Hypothalamus (tissue), 51 donors: Measurements from ENCODE around the gene C20orf96.
A peak's percentile ranks its signal among the peaks of the same experiment; 100 is the strongest.
"Not testable (repeated sequence)": the region's sequence is repeated elsewhere in the genome, so short reads cannot be mapped to it uniquely, and the experiment has no call there.

Experiments used
- DNase-seq, 51 donors: peaks; one replicate each; lab custom pipeline; 2025; lab: John Stamatoyannopoulos, UW

Gene C20orf96

DNA sequence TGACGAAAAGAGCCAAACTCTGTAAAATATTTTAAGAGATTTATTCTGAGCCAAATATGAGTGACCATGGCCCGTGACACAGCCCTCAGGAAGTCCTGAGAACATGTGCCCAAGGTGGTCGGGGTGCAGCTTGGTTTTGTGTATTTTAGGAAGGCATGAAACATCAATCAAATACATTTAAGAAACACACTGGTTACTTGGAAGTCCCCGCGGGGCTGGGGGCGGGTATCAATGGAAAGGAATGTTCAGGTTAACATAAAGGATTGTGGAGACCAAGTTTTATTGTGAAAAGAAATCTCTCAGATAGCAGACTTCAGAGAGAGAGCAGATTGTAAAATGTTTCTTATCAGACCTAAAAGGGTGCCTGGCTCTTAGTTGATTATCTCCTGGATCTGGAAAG is 37.1 kb downstream of the C20orf96 start:
- not testable (repeated sequence) for DNase-seq

- no peak for DNase-seq
These were observed 37.7 kb downstream of the C20orf96 start for GRCh38 chr20:252801-253200.

DNA sequence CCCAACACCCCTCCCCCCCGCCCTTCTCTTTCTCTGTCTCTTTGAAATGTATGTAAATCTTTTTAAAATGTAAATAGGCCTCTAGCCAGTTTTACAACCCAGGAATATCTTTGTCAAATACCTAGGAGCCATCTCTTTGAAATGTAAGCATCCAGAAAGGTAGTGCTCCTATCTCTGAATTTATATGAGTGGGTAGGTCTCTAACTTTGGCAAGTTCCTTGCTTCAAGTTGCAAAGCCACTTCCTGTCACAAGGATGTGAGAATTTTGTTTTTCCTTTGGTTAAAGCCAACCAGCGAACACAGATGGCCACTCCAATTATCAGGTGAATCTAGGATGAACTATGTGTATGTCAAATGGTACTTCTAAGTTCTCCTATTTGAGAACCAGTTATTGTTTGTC is 39.2 kb downstream of the C20orf96 start:
- DNase-seq: no peak

- no peak for DNase-seq
These were observed 47.6 kb downstream of the C20orf96 start for GRCh38 chr20:242905-243304.

- no peak for DNase-seq
These were observed 52.6 kb downstream of the C20orf96 start for GRCh38 chr20:237929-238328.

DNA sequence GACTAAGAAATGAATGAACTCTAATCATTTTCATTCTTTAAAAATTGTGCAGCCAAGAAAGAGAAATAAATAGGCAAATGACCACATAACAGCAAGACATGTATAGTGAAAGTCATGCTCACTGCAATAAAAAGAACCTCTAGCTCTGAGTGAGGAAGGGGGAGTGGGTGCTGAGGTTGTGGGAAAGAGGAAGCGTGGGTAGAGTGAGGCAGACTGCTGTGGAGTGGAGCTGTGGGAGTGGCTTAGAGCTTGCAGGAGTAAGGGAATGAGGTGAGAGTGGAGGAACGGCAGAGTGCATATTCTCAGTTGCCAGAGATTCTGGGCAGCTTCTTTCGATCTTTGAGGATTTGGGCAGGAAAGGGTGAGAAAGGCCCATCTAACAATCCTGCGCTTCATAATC is 53.1 kb downstream of the C20orf96 start:
- peak in 10 of 51 donors; percentile 1 to 25 (median 8) for DNase-seq

DNA sequence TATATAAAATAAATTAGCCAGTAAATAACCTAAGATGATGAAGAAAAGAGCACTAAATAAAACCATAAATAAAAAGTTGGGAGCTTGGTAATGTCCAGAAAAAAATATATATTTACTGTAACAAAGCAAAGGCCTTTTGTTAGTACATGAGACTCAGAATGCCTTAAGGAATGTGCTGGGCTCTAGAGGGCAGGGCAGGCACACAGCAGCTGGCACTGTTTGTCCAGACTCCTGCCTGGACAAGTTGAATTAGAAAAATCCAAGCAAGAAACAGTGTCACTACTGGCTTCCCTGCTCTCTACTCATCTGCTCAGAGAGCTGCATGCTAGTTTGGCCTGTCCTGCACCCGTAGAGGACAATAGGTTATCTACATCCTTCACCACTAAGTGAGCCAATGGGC is 54.7 kb downstream of the C20orf96 start:
- DNase-seq: peak in 8 of 51 donors; percentile 1 to 21 (median 6)

GRCh38 chr20:227439-228105 is 63.0 kb downstream of the C20orf96 start:
- DNase-seq: peak in 1 of 51 donors; percentile 2

GRCh38 chr20:226958-227357 is 63.6 kb downstream of the C20orf96 start, which contains the start of gene DEFB129:
TSS of gene DEFB129 (plus strand) at chr20:227258. CDS start at chr20:227289, 31 bp downstream.
- no peak for DNase-seq

- not testable (repeated sequence) for DNase-seq
These were observed 64.7 kb downstream of the C20orf96 start for GRCh38 chr20:225879-226278.

DNA sequence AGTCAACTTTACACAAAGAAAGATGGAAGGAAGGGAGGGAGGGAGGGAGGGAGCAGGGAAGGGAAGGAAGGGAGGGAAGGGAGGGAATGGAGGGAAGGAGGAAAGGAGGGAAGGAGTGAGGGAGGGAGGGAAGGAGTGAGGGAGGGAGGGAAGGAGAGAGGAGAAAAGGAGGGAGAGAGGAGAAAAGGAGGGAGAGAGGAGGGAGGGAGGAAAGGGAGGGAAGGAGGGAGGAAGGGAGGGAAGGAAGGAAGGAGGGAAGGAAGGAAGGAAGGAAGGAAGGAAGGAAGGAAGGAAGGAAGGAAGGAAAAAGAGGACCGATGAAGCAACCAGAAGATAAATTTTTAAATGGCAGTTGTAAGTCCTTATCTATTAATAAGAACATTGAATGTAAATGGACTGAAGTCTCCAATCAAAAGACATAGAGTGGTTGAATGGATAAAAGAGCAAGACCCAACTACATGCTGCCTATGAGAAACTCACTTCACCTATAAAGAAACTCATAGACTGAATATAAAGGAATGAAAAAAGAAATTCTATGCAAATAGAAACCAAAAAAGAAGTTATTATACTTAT is 69.2 kb downstream of the C20orf96 start:
- no peak for DNase-seq
